Lower leg skin (tissue), 3 donors: ENCODE data around the gene FGF12.

Experiments
- POLR2A ChIP-seq, 2 donors: fragments of 450-650 bp; IDR thresholded peaks; one replicate each; pipeline ENCODE4 v1.6.1; 2016 to 2017; ENCODE audit warnings: antibody characterized with exemption in 2 of 2, mild to moderate bottlenecking in 1 of 2, moderate library complexity in 1 of 2
- TF ChIP-seq, protein P1 (sequence below), 3 donors: fragments of 450-650 bp; IDR thresholded peaks; one replicate each; pipeline ENCODE4 v1.5.1; 2016; ENCODE audit warnings: antibody characterized with exemption in 3 of 3, mild to moderate bottlenecking in 3 of 3, moderate library complexity in 2 of 3

DNA sequence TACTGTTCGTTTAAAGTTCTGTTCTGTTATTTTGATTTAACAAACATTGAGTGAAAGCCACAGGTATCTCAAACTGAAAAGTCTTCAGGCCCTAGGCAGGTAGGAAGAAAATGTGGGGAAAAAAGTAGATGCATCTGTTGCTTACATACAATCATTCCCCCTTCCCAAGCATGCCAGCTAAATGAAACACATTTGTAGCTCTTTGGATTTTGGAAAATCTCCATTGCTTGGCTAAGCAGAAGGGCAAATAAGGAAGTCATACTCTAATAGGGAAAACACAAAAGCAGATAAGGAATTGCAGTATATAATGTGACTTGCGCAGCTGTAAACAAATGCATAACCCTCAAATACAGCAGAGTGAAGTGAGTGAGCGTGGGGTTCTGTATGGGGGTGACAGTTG lies 375.9 kb downstream of the FGF12 start:
- no peak for TF ChIP-seq POLR2A (IDR thresholded peaks at IDR 0.05)
- TF ChIP-seq, protein P1, sequence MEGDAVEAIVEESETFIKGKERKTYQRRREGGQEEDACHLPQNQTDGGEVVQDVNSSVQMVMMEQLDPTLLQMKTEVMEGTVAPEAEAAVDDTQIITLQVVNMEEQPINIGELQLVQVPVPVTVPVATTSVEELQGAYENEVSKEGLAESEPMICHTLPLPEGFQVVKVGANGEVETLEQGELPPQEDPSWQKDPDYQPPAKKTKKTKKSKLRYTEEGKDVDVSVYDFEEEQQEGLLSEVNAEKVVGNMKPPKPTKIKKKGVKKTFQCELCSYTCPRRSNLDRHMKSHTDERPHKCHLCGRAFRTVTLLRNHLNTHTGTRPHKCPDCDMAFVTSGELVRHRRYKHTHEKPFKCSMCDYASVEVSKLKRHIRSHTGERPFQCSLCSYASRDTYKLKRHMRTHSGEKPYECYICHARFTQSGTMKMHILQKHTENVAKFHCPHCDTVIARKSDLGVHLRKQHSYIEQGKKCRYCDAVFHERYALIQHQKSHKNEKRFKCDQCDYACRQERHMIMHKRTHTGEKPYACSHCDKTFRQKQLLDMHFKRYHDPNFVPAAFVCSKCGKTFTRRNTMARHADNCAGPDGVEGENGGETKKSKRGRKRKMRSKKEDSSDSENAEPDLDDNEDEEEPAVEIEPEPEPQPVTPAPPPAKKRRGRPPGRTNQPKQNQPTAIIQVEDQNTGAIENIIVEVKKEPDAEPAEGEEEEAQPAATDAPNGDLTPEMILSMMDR (IDR thresholded peaks at IDR 0.05) = no peak
